ENCODE data around the gene SKOR1.

Gene SKOR1

GRCh38 chr15:67829647-67830504 is 4.6 kb downstream of the SKOR1 start:
- Mint-ChIP-seq H3K27ac (peak overlapping the region; percentile 26), H3K9me3 (no peaks in the 10 kb centered on the region), H3K36me3 (ENCODE audit: low read depth) (no peaks in the 10 kb centered on the region), H3K27me3 (ENCODE audit: low read depth) (peaks cover 79% of the 10 kb centered on the region), H3K4me3 (no peak overlapping the region), H3K4me1 (ENCODE audit: low read depth) (peaks cover 22% of the 10 kb centered on the region)

GRCh38 chr15:67831363-67831762 is 6.1 kb downstream of the SKOR1 start:
- Mint-ChIP-seq H3K4me3 (no peak overlapping the region), H3K9me3 (no peaks in the 10 kb centered on the region), H3K36me3 (ENCODE audit: low read depth) (peaks cover 2% of the 10 kb centered on the region), H3K4me1 (ENCODE audit: low read depth) (peaks cover 26% of the 10 kb centered on the region), H3K27me3 (ENCODE audit: low read depth) (peaks cover 81% of the 10 kb centered on the region), H3K27ac (no peak overlapping the region)

GRCh38 chr15:67832031-67832551 is 6.8 kb downstream of the SKOR1 start:
- Mint-ChIP-seq H3K4me3 (no peak overlapping the region), H3K9me3 (no peaks in the 10 kb centered on the region), H3K36me3 (ENCODE audit: low read depth) (peaks cover 2% of the 10 kb centered on the region), H3K27ac (no peak overlapping the region), H3K27me3 (ENCODE audit: low read depth) (peaks cover 86% of the 10 kb centered on the region), H3K4me1 (ENCODE audit: low read depth) (peaks cover 27% of the 10 kb centered on the region)

- Mint-ChIP-seq H3K27me3 (ENCODE audit: low read depth) (peaks cover 94% of the 10 kb centered on the region), H3K9me3 (no peaks in the 10 kb centered on the region), H3K27ac (peak overlapping the region; percentile 49)
Measured at GRCh38 chr15:67832897-67833709, 7.8 kb downstream of the SKOR1 start.

GRCh38 chr15:67833710-67834511 is 8.6 kb downstream of the SKOR1 start:
- Mint-ChIP-seq H3K27me3 (ENCODE audit: low read depth) (peaks cover 90% of the 10 kb centered on the region), H3K27ac (no peak overlapping the region), H3K36me3 (ENCODE audit: low read depth) (peaks cover 2% of the 10 kb centered on the region), H3K4me3 (peak overlapping the region; percentile 75), H3K4me1 (ENCODE audit: low read depth) (peaks cover 32% of the 10 kb centered on the region), H3K9me3 (no peaks in the 10 kb centered on the region)

More at GRCh38 chr15:67832897-67833709, 7.8 kb downstream of the SKOR1 start:
- Mint-ChIP-seq H3K4me1 (ENCODE audit: low read depth) (peaks cover 30% of the 10 kb centered on the region), H3K36me3 (ENCODE audit: low read depth) (peaks cover 2% of the 10 kb centered on the region), H3K4me3 (peak overlapping the region; percentile 66)

GRCh38 chr15:67834581-67835296 is 9.4 kb downstream of the SKOR1 start:
- Mint-ChIP-seq H3K9me3 (no peaks in the 10 kb centered on the region), H3K27me3 (ENCODE audit: low read depth) (peaks cover 86% of the 10 kb centered on the region), H3K36me3 (ENCODE audit: low read depth) (peaks cover 3% of the 10 kb centered on the region), H3K4me1 (ENCODE audit: low read depth) (peaks cover 33% of the 10 kb centered on the region), H3K27ac (no peak overlapping the region), H3K4me3 (peak overlapping the region; percentile 56)

- H3K4me3 Mint-ChIP-seq: peak overlapping the region; percentile 56
- peaks cover 6% of the 10 kb centered on the region for H3K36me3 Mint-ChIP-seq (ENCODE audit: low read depth)
- H3K9me3 Mint-ChIP-seq: no peaks in the 10 kb centered on the region
- no peak overlapping the region for H3K27ac Mint-ChIP-seq
- H3K27me3 Mint-ChIP-seq (ENCODE audit: low read depth): peaks cover 84% of the 10 kb centered on the region
- peaks cover 38% of the 10 kb centered on the region for H3K4me1 Mint-ChIP-seq (ENCODE audit: low read depth)
Measured at GRCh38 chr15:67835297-67836133, 10.2 kb downstream of the SKOR1 start.

- peaks cover 40% of the 10 kb centered on the region for H3K4me1 Mint-ChIP-seq (ENCODE audit: low read depth)
- peaks cover 79% of the 10 kb centered on the region for H3K27me3 Mint-ChIP-seq (ENCODE audit: low read depth)
- peak overlapping the region; percentile 42 for H3K4me3 Mint-ChIP-seq
- no peaks in the 10 kb centered on the region for H3K9me3 Mint-ChIP-seq
- peaks cover 6% of the 10 kb centered on the region for H3K36me3 Mint-ChIP-seq (ENCODE audit: low read depth)
- no peak overlapping the region for H3K27ac Mint-ChIP-seq
Measured at GRCh38 chr15:67836134-67836455, 10.8 kb downstream of the SKOR1 start.

- H3K4me1 Mint-ChIP-seq (ENCODE audit: low read depth): peaks cover 44% of the 10 kb centered on the region
- peaks cover 6% of the 10 kb centered on the region for H3K36me3 Mint-ChIP-seq (ENCODE audit: low read depth)
- H3K27me3 Mint-ChIP-seq (ENCODE audit: low read depth): peaks cover 75% of the 10 kb centered on the region
- no peaks in the 10 kb centered on the region for H3K9me3 Mint-ChIP-seq
- H3K4me3 Mint-ChIP-seq: no peak overlapping the region
- no peak overlapping the region for H3K27ac Mint-ChIP-seq
Measured at GRCh38 chr15:67836477-67836876, 11.2 kb downstream of the SKOR1 start.

GRCh38 chr15:67836955-67837354 is 11.6 kb downstream of the SKOR1 start:
- Mint-ChIP-seq H3K4me3 (no peak overlapping the region), H3K9me3 (no peaks in the 10 kb centered on the region), H3K4me1 (ENCODE audit: low read depth) (peaks cover 45% of the 10 kb centered on the region), H3K27ac (no peak overlapping the region), H3K36me3 (ENCODE audit: low read depth) (peaks cover 6% of the 10 kb centered on the region), H3K27me3 (ENCODE audit: low read depth) (peaks cover 70% of the 10 kb centered on the region)

- peak overlapping the region; percentile 30 for H3K4me3 Mint-ChIP-seq
- peaks cover 38% of the 10 kb centered on the region for H3K4me1 Mint-ChIP-seq (ENCODE audit: low read depth)
- no peaks in the 10 kb centered on the region for H3K9me3 Mint-ChIP-seq
- peaks cover 6% of the 10 kb centered on the region for H3K36me3 Mint-ChIP-seq (ENCODE audit: low read depth)
- H3K27ac Mint-ChIP-seq: no peak overlapping the region
- H3K27me3 Mint-ChIP-seq (ENCODE audit: low read depth): peaks cover 55% of the 10 kb centered on the region
Measured at GRCh38 chr15:67838789-67839332, 13.6 kb downstream of the SKOR1 start.

GRCh38 chr15:67839499-67839928 is 14.2 kb downstream of the SKOR1 start:
- peaks cover 6% of the 10 kb centered on the region for H3K36me3 Mint-ChIP-seq (ENCODE audit: low read depth)
- peak overlapping the region; percentile 89 for H3K4me3 Mint-ChIP-seq
- peaks cover 49% of the 10 kb centered on the region for H3K27me3 Mint-ChIP-seq (ENCODE audit: low read depth)
- H3K4me1 Mint-ChIP-seq (ENCODE audit: low read depth): peaks cover 34% of the 10 kb centered on the region
- H3K27ac Mint-ChIP-seq: peak overlapping the region; percentile 95
- H3K9me3 Mint-ChIP-seq: no peaks in the 10 kb centered on the region

All from T-helper 1 cell treated with Interleukin-12 subunit alpha and Interleukin-12 subunit beta and Interleukin-4 antibody, amounts not matched to agents 30 μg/mL and 1 μg/mL, for 36 hours (primary cell).